Endothelial cell (in vitro differentiated cells): ENCODE results near the gene NRXN2. TPM values are rescaled to one million over a fixed set of nuclear protein-coding genes. Genes with fewer than 3 reads are reported as not detected.

Experiments used
- DNase-seq: peaks from one replicate; pipeline ENCODE4 v3.0.0; 2021; ENCODE audit warnings: low spot score
- H3K27ac Mint-ChIP-seq: one replicate; pipeline ENCODE4 v1.8.0; 2021; ENCODE audit warnings: mixed read lengths, inconsistent platforms; ENCODE audit not compliant: unreplicated experiment
- H3K27me3 Mint-ChIP-seq: one replicate; pipeline ENCODE4 v1.8.0; 2021; ENCODE audit warnings: mild to moderate bottlenecking, moderate library complexity, mixed read lengths, inconsistent platforms; ENCODE audit not compliant: unreplicated experiment
- H3K36me3 Mint-ChIP-seq: one replicate; pipeline ENCODE4 v1.8.0; 2021; ENCODE audit warnings: mild to moderate bottlenecking, low read depth, mixed read lengths, inconsistent platforms; ENCODE audit not compliant: unreplicated experiment
- H3K4me1 Mint-ChIP-seq: one replicate; pipeline ENCODE4 v1.8.0; 2021; ENCODE audit warnings: mild to moderate bottlenecking, mixed read lengths, inconsistent platforms; ENCODE audit not compliant: unreplicated experiment
- H3K4me3 Mint-ChIP-seq: one replicate; pipeline ENCODE4 v1.8.0; 2021; ENCODE audit warnings: mild to moderate bottlenecking, mixed read lengths, inconsistent platforms; ENCODE audit not compliant: unreplicated experiment
- H3K9me3 Mint-ChIP-seq: one replicate; pipeline ENCODE4 v1.8.0; 2021; ENCODE audit warnings: mixed read lengths, inconsistent platforms; ENCODE audit not compliant: unreplicated experiment
- CTCF ChIP-seq: fragments of 200-600 bp; sonication (generic); IDR thresholded peaks from one replicate; pipeline ENCODE4 v1.5.0; 2021; ENCODE audit warnings: antibody characterized with exemption; ENCODE audit not compliant: unreplicated experiment
- total RNA-seq: library from RNA; stranded (reverse); fragmentation: NEBNext Ultra II Directional; extraction: Animal tissue kit (Norgen Biotek cat#: 25700); gene quantifications from one replicate; pipeline ENCODE4 v1.2.1, GENCODE V29; 2021; ENCODE audit not compliant: unreplicated experiment

Gene NRXN2
- total RNA-seq, 1 donor from 2014 or later: 11.5 TPM

GRCh38 chr11:64726867-64727530 is 4.0 kb upstream of the NRXN2 start:
- no peak for TF ChIP-seq CTCF
- no peak for DNase-seq
- Mint-ChIP-seq H3K4me3 (no peak overlapping the region), H3K27me3 (peaks cover 21% of the 10 kb centered on the region), H3K27ac (peak overlapping the region; percentile 87), H3K9me3 (no peaks in the 10 kb centered on the region), H3K36me3 (peaks cover 13% of the 10 kb centered on the region), H3K4me1 (peaks cover 45% of the 10 kb centered on the region)

- no peaks in the 10 kb centered on the region for H3K9me3 Mint-ChIP-seq
- peak; percentile 45 for DNase-seq
- peaks cover 45% of the 10 kb centered on the region for H3K4me1 Mint-ChIP-seq
- H3K4me3 Mint-ChIP-seq: no peak overlapping the region
- H3K27ac Mint-ChIP-seq: peak overlapping the region; percentile 87
- H3K27me3 Mint-ChIP-seq: peaks cover 22% of the 10 kb centered on the region
- peaks cover 5% of the 10 kb centered on the region for H3K36me3 Mint-ChIP-seq
- no peak for TF ChIP-seq CTCF
Observed at GRCh38 chr11:64726211-64726641, 3.2 kb upstream of the NRXN2 start.

GRCh38 chr11:64724863-64725532 is 2.0 kb upstream of the NRXN2 start:
- peaks cover 42% of the 10 kb centered on the region for H3K4me1 Mint-ChIP-seq

GRCh38 chr11:64723907-64724862 is 1.2 kb upstream of the NRXN2 start:
- H3K4me3 Mint-ChIP-seq: peak overlapping the region; percentile 84
- no peak for DNase-seq
- peaks cover 24% of the 10 kb centered on the region for H3K27me3 Mint-ChIP-seq
- H3K27ac Mint-ChIP-seq: peak overlapping the region; percentile 84
- H3K9me3 Mint-ChIP-seq: no peaks in the 10 kb centered on the region
- peaks cover 38% of the 10 kb centered on the region for H3K4me1 Mint-ChIP-seq
- H3K36me3 Mint-ChIP-seq: peaks cover 5% of the 10 kb centered on the region
- no peak for TF ChIP-seq CTCF

More at GRCh38 chr11:64724863-64725532, 2.0 kb upstream of the NRXN2 start:
- TF ChIP-seq CTCF: no peak
- peaks cover 5% of the 10 kb centered on the region for H3K36me3 Mint-ChIP-seq
- DNase-seq: no peak
- peak overlapping the region; percentile 69 for H3K4me3 Mint-ChIP-seq
- H3K27ac Mint-ChIP-seq: peak overlapping the region; percentile 84
- H3K9me3 Mint-ChIP-seq: no peaks in the 10 kb centered on the region
- H3K27me3 Mint-ChIP-seq: peaks cover 23% of the 10 kb centered on the region
